HCT116 (cell line): Measurements from ENCODE around the gene SYNE2.
A peak's percentile ranks its signal among the peaks of the same experiment; 100 is the strongest.

Source experiments
- EGR1 ChIP-seq: IDR thresholded peaks from 2 replicates; pipeline ENCODE4 v1.6.1; 2012; ENCODE audit warnings: low read depth
- POLR2A ChIP-seq: IDR thresholded peaks from 2 replicates; pipeline ENCODE4 v1.7.0; 2011; ENCODE audit warnings: borderline replicate concordance; ENCODE audit not compliant: insufficient read depth, insufficient read length; ENCODE audit errors: extremely low read depth
- RAD21 ChIP-seq: IDR thresholded peaks from 2 replicates; pipeline ENCODE4 v1.6.1; 2012; ENCODE audit warnings: low read depth, mild to moderate bottlenecking
- SP1 ChIP-seq: IDR thresholded peaks from 2 replicates; pipeline ENCODE4 v1.6.1; 2012; ENCODE audit warnings: low read depth

DNA sequence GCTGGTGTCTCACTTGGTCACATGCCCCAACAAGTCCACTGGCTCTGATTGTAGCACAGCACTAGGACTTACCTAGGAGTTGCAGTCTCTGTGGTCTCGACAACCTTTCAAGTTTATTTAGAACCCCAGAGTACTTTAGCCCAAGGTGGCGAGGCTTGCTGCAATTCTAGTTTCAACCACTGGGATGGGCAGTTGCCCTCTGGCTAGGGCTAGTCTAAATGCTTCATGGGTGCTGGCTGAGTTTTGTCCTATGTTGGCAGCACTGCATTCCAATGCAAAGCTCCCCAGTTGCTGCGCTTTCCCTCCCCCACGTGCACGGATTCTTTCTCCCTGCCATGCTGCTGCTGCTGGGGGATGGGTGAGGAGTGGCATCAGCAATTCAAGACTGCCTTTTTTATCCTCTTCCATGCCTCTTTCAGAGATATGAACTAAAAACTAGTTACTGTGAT is 207.9 kb downstream of the SYNE2 start:
- TF ChIP-seq RAD21 = peak; percentile 47; the same call in 1 of the 2 replicates
- no peak for TF ChIP-seq SP1
- no peak for TF ChIP-seq EGR1
- TF ChIP-seq POLR2A = no peak
